Activated CD4-positive, alpha-beta T cell treated with anti-CD3 and anti-CD28 coated beads, Interleukin-2, amount 10 ng/mL, durations not matched to agents 7 days and 5 days (primary cell): ENCODE data around the gene SCAI. TPM values are rescaled to one million over a fixed set of nuclear protein-coding genes. Genes with fewer than 3 reads are reported as not detected.
"Not testable (repeated sequence)": the region's sequence is repeated elsewhere in the genome, so short reads cannot be mapped to it uniquely, and the experiment has no call there.

Source experiments
- CTCF ChIA-PET: fragments of 350-600 bp; sonication (Branson Sonifier 250); formaldehyde crosslinking; loops from one replicate; lab custom pipeline; 2021; ENCODE audit warnings: antibody characterized with exemption; lab: Charles Lee
- POLR2A ChIA-PET: fragments of 350-600 bp; sonication (Branson Sonifier 250); formaldehyde crosslinking; loops from one replicate; lab custom pipeline; 2021; ENCODE audit warnings: antibody characterized with exemption; lab: Charles Lee
- DNase-seq: peaks from one replicate; pipeline ENCODE4 v3.0.0-alpha.2; 2020
- H3K27ac Mint-ChIP-seq: one replicate; pipeline ENCODE4 v1.8.0; 2021; ENCODE audit warnings: mild to moderate bottlenecking, moderate library complexity, mixed read lengths
- H3K27me3 Mint-ChIP-seq: one replicate; pipeline ENCODE4 v1.8.0; 2021; ENCODE audit warnings: mixed read lengths
- H3K36me3 Mint-ChIP-seq: one replicate; pipeline ENCODE4 v1.8.0; 2021; ENCODE audit warnings: low read depth, mixed read lengths
- H3K4me1 Mint-ChIP-seq: one replicate; pipeline ENCODE4 v1.8.0; 2021; ENCODE audit warnings: mixed read lengths
- H3K4me3 Mint-ChIP-seq: one replicate; pipeline ENCODE4 v1.8.0; 2021; ENCODE audit warnings: mild to moderate bottlenecking, moderate library complexity, mixed read lengths
- H3K9me3 Mint-ChIP-seq: one replicate; pipeline ENCODE4 v1.8.0; 2021; ENCODE audit warnings: mixed read lengths
- total RNA-seq, 2 experiments: library from RNA; stranded (reverse); gene quantifications; one replicate each; pipeline ENCODE4 v1.2.3, GENCODE V29; 2021

Gene SCAI
- total RNA-seq, 2 experiments from 2014 or later = 11.2 to 12.5 TPM

- DNase-seq = no peak
- Mint-ChIP-seq H3K4me1 (peaks cover 15% of the 10 kb centered on the region), H3K27ac (peak overlapping the region; percentile 58), H3K4me3 (no peak overlapping the region), H3K36me3 (peaks cover 18% of the 10 kb centered on the region), H3K9me3 (no peaks in the 10 kb centered on the region), H3K27me3 (no peaks in the 10 kb centered on the region)
- ChIA-PET POLR2A (no interaction called here), CTCF (interaction anchor here (0.6 kb wide), 1 partner anchor 11 kb away, joined by 3 read pairs; no protein-coding TSS in a partner anchor)
Measured at GRCh38 chr9:125172031-125172755, 28.9 kb upstream of the SCAI start.

DNA sequence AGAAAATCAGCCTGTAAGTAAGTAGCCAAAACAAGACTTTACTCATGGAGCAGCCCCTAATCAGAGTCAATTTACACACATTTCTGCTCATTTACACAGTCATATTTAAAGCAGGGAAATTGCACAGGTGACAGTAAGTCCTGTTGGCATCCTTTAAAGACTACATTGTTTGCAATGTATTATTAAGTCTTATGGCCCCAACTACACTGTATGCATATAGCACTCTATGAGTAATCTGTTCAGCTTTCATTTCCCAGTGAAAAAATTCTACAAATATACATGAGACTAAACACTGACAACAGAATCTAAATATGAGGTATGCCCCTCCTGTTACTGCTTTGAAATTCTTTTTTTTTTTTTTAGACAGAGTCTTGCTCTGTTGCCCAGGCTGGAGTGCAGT lies 26.6 kb upstream of the SCAI start:
- Mint-ChIP-seq H3K4me3 (no peak overlapping the region), H3K4me1 (peaks cover 12% of the 10 kb centered on the region), H3K9me3 (no peaks in the 10 kb centered on the region), H3K27me3 (no peaks in the 10 kb centered on the region), H3K27ac (no peak overlapping the region), H3K36me3 (peaks cover 22% of the 10 kb centered on the region)
- ChIA-PET CTCF (interaction anchor here (0.6 kb wide), 2 partner anchors 34 to 194 kb away, joined by 3 to 4 read pairs; no protein-coding TSS in a partner anchor), POLR2A (no interaction called here)
- DNase-seq = no peak

DNA sequence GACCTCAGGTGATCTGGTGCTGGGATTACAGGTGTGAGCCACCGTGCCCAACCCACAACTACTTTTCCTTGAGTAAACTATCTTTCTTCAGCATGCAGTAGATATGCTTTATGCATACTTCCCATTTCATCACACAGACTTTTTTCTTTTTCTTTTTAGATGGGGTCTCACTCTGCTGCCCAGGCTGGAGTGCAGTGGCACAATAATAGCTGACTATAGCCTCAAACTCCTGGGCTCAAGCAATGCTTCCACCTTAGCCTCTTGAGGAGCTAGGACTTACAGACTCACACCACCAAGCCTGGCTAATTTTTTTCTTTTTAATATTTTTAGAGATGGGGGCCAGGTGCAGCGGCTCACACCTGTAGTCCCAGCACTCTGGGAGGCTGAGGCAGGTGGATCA lies 23.4 kb upstream of the SCAI start:
- H3K9me3 Mint-ChIP-seq = no peaks in the 10 kb centered on the region
- no peak overlapping the region for H3K27ac Mint-ChIP-seq
- no peaks in the 10 kb centered on the region for H3K27me3 Mint-ChIP-seq
- CTCF ChIA-PET = interaction anchor here (0.7 to 0.9 kb wide), 2 partner anchors 12 to 565 kb away, joined by 3 to 4 read pairs; no protein-coding TSS in a partner anchor
- H3K4me3 Mint-ChIP-seq = no peak overlapping the region
- H3K36me3 Mint-ChIP-seq = peaks cover 24% of the 10 kb centered on the region
- H3K4me1 Mint-ChIP-seq = peaks cover 3% of the 10 kb centered on the region
- no peak for DNase-seq
- POLR2A ChIA-PET = interaction anchor here (0.7 kb wide), 1 partner anchor 110 kb away, joined by 3 read pairs; no protein-coding TSS in a partner anchor

GRCh38 chr9:125162891-125163290 lies 19.6 kb upstream of the SCAI start:
- DNase-seq, H3K4me3 Mint-ChIP-seq, H3K4me1 Mint-ChIP-seq, H3K9me3 Mint-ChIP-seq, H3K27ac Mint-ChIP-seq, H3K27me3 Mint-ChIP-seq: not testable (repeated sequence)
- H3K36me3 Mint-ChIP-seq = peaks cover 20% of the 10 kb centered on the region
- CTCF ChIA-PET = interaction anchor here (0.5 kb wide), 1 partner anchor 24 kb away, joined by 3 read pairs; no protein-coding TSS in a partner anchor
- POLR2A ChIA-PET = interaction anchor here (0.8 kb wide), 1 partner anchor 196 kb away, joined by 4 read pairs; no protein-coding TSS in a partner anchor

GRCh38 chr9:125161284-125161918 lies 18.1 kb upstream of the SCAI start:
- H3K9me3 Mint-ChIP-seq = no peaks in the 10 kb centered on the region
- CTCF ChIA-PET = interaction anchor here (0.8 to 1.1 kb wide), 3 partner anchors 11 to 49 kb away, joined by 3 to 6 read pairs (median 3); partner anchors contain the start of gene SCAI

DNA sequence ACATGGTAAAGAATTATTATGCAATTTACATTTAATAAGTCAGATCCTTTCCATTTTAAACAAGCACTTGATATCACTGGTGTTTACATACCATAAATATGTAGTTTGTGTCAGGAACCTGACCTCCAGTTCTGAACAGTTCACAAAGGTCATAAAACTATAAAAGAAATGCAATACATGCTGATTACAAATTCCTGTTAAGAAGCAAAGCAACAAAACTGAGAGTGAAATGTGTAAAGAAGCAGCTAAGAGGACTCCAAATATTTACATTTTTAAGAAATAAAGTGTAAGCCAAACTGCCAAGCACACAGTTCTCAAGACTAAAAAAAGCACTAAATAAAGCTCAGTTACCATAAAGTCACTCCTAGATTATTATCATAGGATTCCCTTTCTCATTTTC lies 17.4 kb upstream of the SCAI start:
- Mint-ChIP-seq H3K27me3 (no peaks in the 10 kb centered on the region), H3K4me1 (no peaks in the 10 kb centered on the region), H3K27ac (no peak overlapping the region), H3K4me3 (no peak overlapping the region), H3K36me3 (peaks cover 28% of the 10 kb centered on the region), H3K9me3 (no peaks in the 10 kb centered on the region)
- POLR2A ChIA-PET = no interaction called here
- CTCF ChIA-PET = interaction anchor here (1.1 kb wide), 1 partner anchor 17 kb away, joined by 6 read pairs; the partner anchor contains the start of gene SCAI
- DNase-seq = no peak

More at GRCh38 chr9:125161284-125161918, 18.1 kb upstream of the SCAI start:
- H3K4me1 Mint-ChIP-seq = no peaks in the 10 kb centered on the region
- no peak for DNase-seq
- peaks cover 28% of the 10 kb centered on the region for H3K36me3 Mint-ChIP-seq
- no peak overlapping the region for H3K4me3 Mint-ChIP-seq
- POLR2A ChIA-PET = no interaction called here
- no peaks in the 10 kb centered on the region for H3K27me3 Mint-ChIP-seq
- H3K27ac Mint-ChIP-seq = no peak overlapping the region

DNA sequence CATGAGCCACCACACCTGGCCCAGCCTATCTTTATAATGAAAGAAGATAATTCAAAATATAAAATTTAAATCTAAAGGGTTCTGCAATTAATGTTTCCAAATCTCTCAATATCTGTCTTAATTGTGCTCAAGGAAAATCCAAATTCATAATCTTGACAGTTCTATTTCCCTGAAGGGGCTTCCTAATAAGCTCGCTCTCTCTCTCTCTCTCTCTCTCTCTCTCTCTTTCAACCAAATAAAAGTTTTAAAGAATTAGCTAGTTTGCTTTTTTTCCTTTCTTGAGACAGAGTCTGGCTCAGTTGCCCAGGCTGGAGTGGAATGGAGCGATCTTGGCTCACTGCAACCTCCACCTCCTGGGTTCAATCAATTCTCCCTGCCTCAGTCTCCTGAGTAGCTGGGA lies 13.2 kb upstream of the SCAI start:
- ChIA-PET CTCF (interaction anchor here (1.0 kb wide), 1 partner anchor 11 kb away, joined by 3 read pairs; no protein-coding TSS in a partner anchor), POLR2A (no interaction called here)
- H3K27me3 Mint-ChIP-seq = no peaks in the 10 kb centered on the region
- DNase-seq = no peak
- peaks cover 39% of the 10 kb centered on the region for H3K36me3 Mint-ChIP-seq
- no peaks in the 10 kb centered on the region for H3K4me1 Mint-ChIP-seq
- no peak overlapping the region for H3K4me3 Mint-ChIP-seq
- H3K9me3 Mint-ChIP-seq = no peaks in the 10 kb centered on the region
- no peak overlapping the region for H3K27ac Mint-ChIP-seq

- no peak overlapping the region for H3K27ac Mint-ChIP-seq
- no peak overlapping the region for H3K4me3 Mint-ChIP-seq
- ChIA-PET POLR2A (no interaction called here), CTCF (interaction anchor here (0.7 to 1.7 kb wide), 2 partner anchors 11 to 13 kb away, joined by 3 to 4 read pairs; no protein-coding TSS in a partner anchor)
- H3K9me3 Mint-ChIP-seq = no peaks in the 10 kb centered on the region
- peaks cover 46% of the 10 kb centered on the region for H3K36me3 Mint-ChIP-seq
- H3K4me1 Mint-ChIP-seq = peaks cover 7% of the 10 kb centered on the region
- no peaks in the 10 kb centered on the region for H3K27me3 Mint-ChIP-seq
- no peak for DNase-seq
Measured at GRCh38 chr9:125153712-125154367, 10.5 kb upstream of the SCAI start.

- CTCF ChIA-PET = interaction anchor here (0.7 kb wide), 1 partner anchor 26 kb away, joined by 3 read pairs; no protein-coding TSS in a partner anchor
- H3K4me3 Mint-ChIP-seq = no peak overlapping the region
- H3K4me1 Mint-ChIP-seq = peaks cover 10% of the 10 kb centered on the region
- POLR2A ChIA-PET = no interaction called here
- H3K27me3 Mint-ChIP-seq = no peaks in the 10 kb centered on the region
- no peaks in the 10 kb centered on the region for H3K9me3 Mint-ChIP-seq
- peaks cover 37% of the 10 kb centered on the region for H3K36me3 Mint-ChIP-seq
- DNase-seq = no peak
- H3K27ac Mint-ChIP-seq = no peak overlapping the region
Measured at GRCh38 chr9:125151730-125152129, 8.4 kb upstream of the SCAI start.

DNA sequence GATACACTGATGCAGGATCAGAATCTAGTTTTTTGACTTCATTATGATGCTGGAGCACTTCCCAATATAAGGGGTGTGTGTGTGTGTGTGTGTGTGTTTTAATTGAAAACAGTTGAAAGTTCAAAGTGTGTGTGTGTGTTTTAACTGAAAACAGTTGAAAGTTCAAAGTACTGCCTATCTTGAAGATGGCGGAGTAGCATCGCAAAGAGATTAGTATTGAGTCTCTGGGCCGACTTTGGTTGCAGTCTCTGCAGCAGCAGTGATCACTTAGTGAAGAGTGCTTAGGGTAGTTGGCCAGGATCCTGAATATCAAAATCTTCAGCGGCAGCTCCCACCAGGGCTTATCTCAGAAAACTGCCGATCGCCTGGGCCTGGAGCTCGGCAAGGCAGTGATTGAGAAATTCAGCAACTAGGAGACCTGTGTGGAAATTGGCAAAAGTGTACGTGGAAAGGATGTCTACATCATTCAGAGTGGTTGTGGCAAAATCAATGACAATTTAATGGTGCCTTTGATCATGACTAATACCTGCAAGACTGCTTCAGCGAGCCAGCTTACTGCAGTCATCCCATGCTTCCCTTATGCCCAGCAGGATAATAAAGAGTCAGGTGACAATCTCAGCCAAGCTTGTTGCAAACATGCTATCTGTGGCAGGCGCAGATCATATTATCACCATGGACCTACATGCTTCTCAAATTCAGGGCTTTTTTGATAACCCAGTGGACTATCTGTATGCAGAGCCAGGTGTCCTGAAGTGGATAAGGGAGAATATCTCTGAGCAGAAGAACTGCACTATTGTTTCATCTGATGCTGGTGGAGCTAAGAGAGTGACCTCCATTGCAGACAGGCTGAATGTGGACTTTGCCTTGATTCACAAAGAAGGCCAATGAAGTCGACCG lies 7.3 kb upstream of the SCAI start:
- no peaks in the 10 kb centered on the region for H3K9me3 Mint-ChIP-seq
- peaks cover 37% of the 10 kb centered on the region for H3K36me3 Mint-ChIP-seq
- H3K4me1 Mint-ChIP-seq = peaks cover 16% of the 10 kb centered on the region
- H3K4me3 Mint-ChIP-seq = no peak overlapping the region
- CTCF ChIA-PET = interaction anchor here (0.7 to 0.8 kb wide), 2 partner anchors 8 to 25 kb away, joined by 3 read pairs; no protein-coding TSS in a partner anchor
- POLR2A ChIA-PET = no interaction called here
- no peak overlapping the region for H3K27ac Mint-ChIP-seq
- no peak for DNase-seq
- H3K27me3 Mint-ChIP-seq = no peaks in the 10 kb centered on the region

GRCh38 chr9:125147401-125147951 lies 4.1 kb upstream of the SCAI start:
- H3K36me3 Mint-ChIP-seq = peaks cover 24% of the 10 kb centered on the region
- POLR2A ChIA-PET = no interaction called here
- DNase-seq = no peak
- no peaks in the 10 kb centered on the region for H3K9me3 Mint-ChIP-seq
- H3K27me3 Mint-ChIP-seq = no peaks in the 10 kb centered on the region
- H3K4me1 Mint-ChIP-seq = peaks cover 27% of the 10 kb centered on the region
- H3K27ac Mint-ChIP-seq = no peak overlapping the region
- H3K4me3 Mint-ChIP-seq = no peak overlapping the region
- CTCF ChIA-PET = interaction anchor here (1.2 kb wide), 1 partner anchor 206 kb away, joined by 3 read pairs; the partner anchor contains the start of gene GOLGA1
